Psoas muscle (tissue), 8 donors: ENCODE measurements around the gene ZC3H4. TPM values are rescaled to one million over a fixed set of nuclear protein-coding genes. Genes with fewer than 3 reads are reported as not detected.
A peak's percentile ranks its signal among the peaks of the same experiment; 100 is the strongest.

Source experiments
- ATAC-seq, 4 donors: fragments of 200-7000 bp; cut with Tn5 transposase; one replicate each; pipeline ENCODE4 v1.9.1; 2020; ENCODE audit warnings: moderate library complexity in 3 of 4, mild to moderate bottlenecking in 2 of 4
- DNase-seq, 2 donors: peaks; one replicate each; pipeline ENCODE4 v3.0.0-alpha.2; 2020
- H3K27ac ChIP-seq: fragments of 200-600 bp; one replicate; pipeline ENCODE4 v1.8.0; 2022
- H3K27me3 ChIP-seq, 3 donors: fragments of 200-600 bp in 1 of 3; one replicate each; pipeline versions ENCODE4 v1.6.1 to v1.8.0; 2013 to 2022; ENCODE audit warnings: low read length in 2 of 3, mild to moderate bottlenecking in 2 of 3, moderate library complexity in 1 of 3; ENCODE audit not compliant: insufficient read depth in 3 of 3
- H3K36me3 ChIP-seq, 2 donors: fragments of 200-600 bp in 1 of 2; one replicate each; pipeline versions ENCODE4 v1.6.1 to v1.8.0; 2013 to 2022; ENCODE audit warnings: low read depth in 1 of 2, mild to moderate bottlenecking in 1 of 2, moderate library complexity in 1 of 2; ENCODE audit not compliant: insufficient read depth in 1 of 2
- H3K4me1 ChIP-seq: fragments of 200-600 bp; one replicate; pipeline ENCODE4 v1.8.0; 2022
- H3K4me3 ChIP-seq: fragments of 200-600 bp; one replicate; pipeline ENCODE4 v1.8.0; 2022; ENCODE audit warnings: mild to moderate bottlenecking
- H3K9me3 ChIP-seq: fragments of 200-600 bp; one replicate; pipeline ENCODE4 v1.8.0; 2022
- WGBS, 3 donors: extraction: QIAGEN DNeasy Blood & Tissue Kit; methylation state at CpG; one replicate each; pipeline versions ENCODE4 v1.1.6 to v1.1.7; 2013; 5-methylcytosine and 5-hydroxymethylcytosine counted together
- intact Hi-C, 2 donors: fragments of 100-400 bp; cut with DNase I; formaldehyde crosslinking; loops; one replicate each; pipeline versions ENCODE4 v1.11.0 to v1.14.2; 2022
- polyA plus RNA-seq, 3 donors: library from polyadenylated mRNA; stranded (reverse); fragments of 200-250 nt; gene quantifications; one replicate each; pipeline ENCODE4 v1.2.3, GENCODE V29; 2013
- total RNA-seq, 4 donors: library from RNA; stranded (reverse); fragmentation: NEBNext Ultra II Directional in 2 of 4; extraction: Animal tissue kit (Norgen Biotek cat#: 25700) in 2 of 4; gene quantifications; one replicate each; pipeline versions ENCODE4 v1.2.1 to v1.2.4, GENCODE V29; 2021 to 2023
- TF ChIP-seq, protein P1 (sequence below): fragments of 200-600 bp; IDR thresholded peaks from one replicate; pipeline ENCODE4 v1.8.0; 2022; ENCODE audit warnings: antibody characterized with exemption
- donor health status: healthy with polysubstance abuse.
- donor health status: DM: no; HTN: no; CAD: no; lungs with moderate emphysema.
- donor health status: Bipolar disorder and iron deficiency.
- donor health status: healthy.
- donor health status: DM: yes; HTN: yes; CAD: no.
- donor health status: DM: no; HTN: no; CAD: no.
- donor health status: DM: no; HTN: no; CAD: no.
- donor health status: DM: yes; HTN: yes; CAD: no.

The ZC3H4 gene
- total and polyA plus RNA-seq, 7 donors = 4.4 to 35.8 (median 24.3) TPM

DNA sequence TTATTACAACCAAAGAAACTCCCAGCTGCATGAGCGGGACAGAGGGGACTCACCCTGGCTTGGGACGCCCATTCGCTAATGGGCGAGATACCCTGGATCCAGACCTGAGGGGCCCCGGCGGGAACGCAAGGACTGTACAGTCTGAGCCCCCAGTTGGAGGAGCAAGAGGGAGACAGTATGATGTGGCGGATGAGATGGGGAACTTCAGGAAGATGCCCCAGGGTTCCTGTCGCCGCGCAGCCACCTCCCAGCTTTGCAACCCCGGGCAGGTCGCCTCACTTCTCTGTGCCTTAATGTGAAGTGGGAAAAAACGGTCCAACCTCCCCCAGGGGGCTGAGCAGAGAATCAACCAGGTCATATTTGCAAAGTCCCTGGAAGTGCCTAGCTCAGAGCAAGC lies 91.4 kb downstream of the ZC3H4 start:
- ATAC-seq = no peak
- no peak overlapping the region for H3K4me3 ChIP-seq
- DNase-seq = no peak
- TF ChIP-seq, protein P1, sequence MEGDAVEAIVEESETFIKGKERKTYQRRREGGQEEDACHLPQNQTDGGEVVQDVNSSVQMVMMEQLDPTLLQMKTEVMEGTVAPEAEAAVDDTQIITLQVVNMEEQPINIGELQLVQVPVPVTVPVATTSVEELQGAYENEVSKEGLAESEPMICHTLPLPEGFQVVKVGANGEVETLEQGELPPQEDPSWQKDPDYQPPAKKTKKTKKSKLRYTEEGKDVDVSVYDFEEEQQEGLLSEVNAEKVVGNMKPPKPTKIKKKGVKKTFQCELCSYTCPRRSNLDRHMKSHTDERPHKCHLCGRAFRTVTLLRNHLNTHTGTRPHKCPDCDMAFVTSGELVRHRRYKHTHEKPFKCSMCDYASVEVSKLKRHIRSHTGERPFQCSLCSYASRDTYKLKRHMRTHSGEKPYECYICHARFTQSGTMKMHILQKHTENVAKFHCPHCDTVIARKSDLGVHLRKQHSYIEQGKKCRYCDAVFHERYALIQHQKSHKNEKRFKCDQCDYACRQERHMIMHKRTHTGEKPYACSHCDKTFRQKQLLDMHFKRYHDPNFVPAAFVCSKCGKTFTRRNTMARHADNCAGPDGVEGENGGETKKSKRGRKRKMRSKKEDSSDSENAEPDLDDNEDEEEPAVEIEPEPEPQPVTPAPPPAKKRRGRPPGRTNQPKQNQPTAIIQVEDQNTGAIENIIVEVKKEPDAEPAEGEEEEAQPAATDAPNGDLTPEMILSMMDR = no peak
- no peak overlapping the region for H3K27ac ChIP-seq
- H3K4me1 ChIP-seq = peaks cover 23% of the 10 kb centered on the region
- intact Hi-C loops = no loop called here
- 26 to 27% (median 27%) methylated on average over 14 of the region's 14 CpGs for WGBS, 3 donors
- H3K9me3 ChIP-seq = no peaks in the 10 kb centered on the region
- no peaks in the 10 kb centered on the region for H3K36me3 ChIP-seq
- H3K27me3 ChIP-seq = peaks cover 0 to 75% (median 39%) of the 10 kb centered on the region in 3 donors

DNA sequence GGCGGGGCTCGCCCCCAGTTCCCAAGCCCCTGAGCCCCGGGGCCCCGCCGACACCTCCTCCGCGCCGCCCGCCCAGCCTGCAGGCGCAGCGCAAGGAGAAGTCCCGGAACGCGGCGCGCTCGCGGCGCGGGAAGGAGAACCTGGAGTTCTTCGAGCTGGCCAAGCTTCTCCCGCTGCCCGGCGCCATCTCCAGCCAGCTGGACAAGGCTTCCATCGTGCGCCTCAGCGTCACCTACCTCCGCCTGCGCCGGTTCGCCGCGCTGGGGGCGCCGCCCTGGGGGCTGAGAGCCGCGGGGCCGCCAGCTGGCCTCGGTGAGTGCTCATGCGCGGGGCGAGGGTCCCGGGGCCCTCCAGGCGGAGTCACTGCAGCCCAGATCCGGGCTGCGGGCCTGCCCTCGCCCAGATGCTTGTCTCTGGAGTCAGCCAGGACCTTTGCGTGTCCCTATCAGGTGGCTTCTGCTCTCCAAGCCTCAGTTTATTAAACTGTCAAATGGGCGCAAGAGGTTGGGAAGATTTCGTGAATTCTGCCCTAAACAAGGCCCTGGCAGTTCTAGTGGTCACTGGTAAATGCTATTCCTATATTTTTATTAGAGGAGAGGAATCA lies 91.9 kb downstream of the ZC3H4 start:
- TF ChIP-seq, protein P1 = no peak
- Histone ChIP-seq H3K4me3 (peak overlapping the region; percentile 56), H3K27ac (no peak overlapping the region), H3K9me3 (no peaks in the 10 kb centered on the region), H3K27me3 (peaks cover 0 to 70% (median 37%) of the 10 kb centered on the region in 3 donors), H3K4me1 (peaks cover 23% of the 10 kb centered on the region), H3K36me3 (no peaks in the 10 kb centered on the region)
- intact Hi-C loops = no loop called here
- WGBS, 3 donors = 3 to 4% (median 3%) methylated on average over 35 to 50 of the region's 50 CpGs
- peak; percentile 11 to 44 (median 30) for ATAC-seq
- no peak for DNase-seq

DNA sequence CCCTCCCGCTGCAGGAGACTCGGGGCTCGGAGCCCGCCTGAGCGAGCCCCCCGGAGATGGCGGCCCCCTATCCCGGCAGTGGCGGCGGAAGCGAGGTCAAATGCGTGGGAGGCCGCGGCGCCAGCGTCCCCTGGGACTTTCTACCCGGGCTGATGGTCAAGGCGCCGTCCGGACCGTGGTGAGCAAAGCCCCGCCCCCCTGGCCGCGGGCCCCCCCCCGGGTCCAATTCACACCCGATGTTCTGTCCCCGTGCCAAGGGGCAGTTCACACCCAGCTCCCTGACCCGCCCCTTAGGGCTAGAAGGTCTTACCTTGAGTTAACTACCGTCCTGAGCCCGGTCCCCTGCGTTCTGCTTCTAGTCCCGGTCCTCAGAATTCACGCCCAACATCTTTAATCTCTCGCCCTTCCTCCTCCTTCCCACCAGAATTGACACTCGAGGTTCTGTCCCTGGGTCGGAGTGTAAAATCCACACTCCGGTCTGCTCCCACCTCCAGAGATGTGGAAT lies 92.5 kb downstream of the ZC3H4 start:
- WGBS, 3 donors = 1 to 2% (median 1%) methylated on average over 21 to 37 of the region's 37 CpGs
- peaks cover 23% of the 10 kb centered on the region for H3K4me1 ChIP-seq
- peak overlapping the region; percentile 56 for H3K4me3 ChIP-seq
- no peaks in the 10 kb centered on the region for H3K36me3 ChIP-seq
- ATAC-seq (peak in 1 of 4 donors; percentile 17), DNase-seq (no peak)
- intact Hi-C loops = no loop called here
- no peaks in the 10 kb centered on the region for H3K9me3 ChIP-seq
- H3K27me3 ChIP-seq = peaks cover 0 to 64% (median 37%) of the 10 kb centered on the region in 3 donors
- H3K27ac ChIP-seq = no peak overlapping the region
- TF ChIP-seq, protein P1 = no peak

DNA sequence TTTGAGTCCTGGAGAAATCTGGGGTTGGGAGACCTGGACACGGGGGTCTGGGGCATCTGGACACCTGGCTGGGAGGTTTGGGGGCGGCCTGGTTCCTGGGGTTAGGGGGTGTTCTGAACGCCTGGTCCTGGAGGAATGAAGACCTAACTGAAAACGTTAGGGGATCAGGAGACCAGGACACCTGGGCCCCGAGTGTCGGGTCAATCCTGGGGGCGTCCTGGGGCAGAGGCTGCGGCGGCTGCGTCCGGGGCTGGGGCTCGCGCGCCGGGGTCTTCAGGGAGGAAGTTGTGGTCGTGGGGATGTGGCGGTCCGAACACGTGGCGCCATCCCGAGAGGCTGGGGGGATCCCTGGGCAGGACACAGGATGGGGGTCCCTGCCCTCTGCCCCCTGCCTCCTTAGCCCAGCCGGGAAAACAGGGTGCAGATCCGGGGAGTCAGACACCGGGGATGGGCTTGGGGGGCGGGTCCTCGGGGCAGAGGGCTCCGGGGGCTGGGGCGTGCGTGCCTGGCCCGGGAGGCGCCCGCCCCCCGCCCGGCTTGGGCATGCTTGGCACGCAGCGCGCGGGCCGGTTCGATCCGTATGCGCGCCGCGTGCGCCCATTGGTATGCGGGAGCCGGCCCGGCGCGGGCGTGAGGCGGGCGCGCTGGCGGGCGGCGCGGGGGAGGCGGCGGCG lies 93.3 kb downstream of the ZC3H4 start:
- 1 to 2% (median 2%) methylated on average over 26 to 62 of the region's 62 CpGs for WGBS, 3 donors
- Histone ChIP-seq H3K27ac (no peak overlapping the region), H3K27me3 (peaks cover 0 to 57% (median 35%) of the 10 kb centered on the region in 3 donors), H3K9me3 (no peaks in the 10 kb centered on the region), H3K4me3 (peak overlapping the region; percentile 44), H3K4me1 (peaks cover 23% of the 10 kb centered on the region), H3K36me3 (no peaks in the 10 kb centered on the region)
- ATAC-seq (no peak), DNase-seq (no peak)
- TF ChIP-seq, protein P1 = no peak
- intact Hi-C loops = no loop called here
